GM12878 (cell line): ENCODE data around the gene FAM156A. TPM values are rescaled to one million over a fixed set of nuclear protein-coding genes. Genes with fewer than 3 reads are reported as not detected.

Experiments
- ATF7 ChIP-seq: fragments of 450-650 bp; IDR thresholded peaks from 2 replicates; pipeline ENCODE4 v1.6.1; 2016; ENCODE audit warnings: low read depth, mild to moderate bottlenecking
- CHD1 ChIP-seq: IDR thresholded peaks from 2 replicates; pipeline ENCODE4 v1.6.1; 2012; ENCODE audit warnings: low read depth, low read length, improper control_type of control experiment
- E4F1 ChIP-seq: fragments of 450-650 bp; IDR thresholded peaks from 2 replicates; pipeline ENCODE4 v1.6.1; 2018; ENCODE audit warnings: borderline replicate concordance, mild to moderate bottlenecking; ENCODE audit not compliant: partially characterized antibody
- MAX ChIP-seq: IDR thresholded peaks from 2 replicates; pipeline ENCODE4 v1.6.1; 2012; ENCODE audit warnings: low read depth, low read length, improper control_type of control experiment
- MEF2A ChIP-seq: IDR thresholded peaks from 2 replicates; pipeline ENCODE4 v1.6.1; 2011; ENCODE audit warnings: low read depth, mild to moderate bottlenecking, low read length, moderate library complexity; ENCODE audit not compliant: insufficient read depth
- MTA2 ChIP-seq: fragments of 450-650 bp; IDR thresholded peaks from 2 replicates; pipeline ENCODE4 v1.6.1; 2016; ENCODE audit warnings: low read depth, mild to moderate bottlenecking, moderate library complexity
- NBN ChIP-seq: fragments of 450-650 bp; IDR thresholded peaks from 2 replicates; pipeline ENCODE4 v1.6.1; 2016
- NFYB ChIP-seq: IDR thresholded peaks from 2 replicates; pipeline ENCODE4 v1.6.1; 2011; ENCODE audit warnings: low read depth, mild to moderate bottlenecking, low read length, improper control_type of control experiment, moderate library complexity; ENCODE audit not compliant: insufficient read depth
- NR2F1 ChIP-seq: fragments of 450-650 bp; conservative IDR thresholded peaks from 2 replicates; pipeline ENCODE4 v1.6.1; 2017; ENCODE audit warnings: mild to moderate bottlenecking
- PAX8 ChIP-seq: fragments of 450-650 bp; IDR thresholded peaks from 2 replicates; pipeline ENCODE4 v1.6.1; 2017; ENCODE audit warnings: mild to moderate bottlenecking, moderate library complexity
- RFX5 ChIP-seq: IDR thresholded peaks from 2 replicates; pipeline ENCODE4 v1.6.1; 2011; ENCODE audit warnings: low read depth, low read length, improper control_type of control experiment
- SIX5 ChIP-seq: IDR thresholded peaks from 2 replicates; pipeline ENCODE4 v1.6.1; 2011; ENCODE audit warnings: mild to moderate bottlenecking, low read depth, low read length, moderate library complexity; ENCODE audit not compliant: severe bottlenecking
- SKIL ChIP-seq: fragments of 450-650 bp; IDR thresholded peaks from 2 replicates; pipeline ENCODE4 v1.6.1; 2017; ENCODE audit warnings: mild to moderate bottlenecking, low read depth, inconsistent platforms; ENCODE audit not compliant: poor library complexity, severe bottlenecking
- SP1 ChIP-seq: IDR thresholded peaks from one replicate; pipeline ENCODE4 v1.6.1; 2011; ENCODE audit warnings: low read depth, low read length
- SREBF1 ChIP-seq: IDR thresholded peaks from 2 replicates; pipeline ENCODE4 v1.6.1; 2012; ENCODE audit warnings: mild to moderate bottlenecking, low read length
- STAT1 ChIP-seq: fragments of 450-650 bp; conservative IDR thresholded peaks from 2 replicates; pipeline ENCODE4 v1.6.1; 2014; ENCODE audit warnings: antibody characterized with exemption, mild to moderate bottlenecking
- TCF3 ChIP-seq: IDR thresholded peaks from 2 replicates; pipeline ENCODE4 v1.6.1; 2012; ENCODE audit warnings: low read depth, mild to moderate bottlenecking, low read length, borderline replicate concordance; ENCODE audit not compliant: insufficient read depth
- WRNIP1 ChIP-seq: IDR thresholded peaks from 2 replicates; pipeline ENCODE4 v1.6.1; 2011; ENCODE audit warnings: low read depth, low read length, improper control_type of control experiment, borderline replicate concordance
- YBX1 ChIP-seq: fragments of 450-650 bp; IDR thresholded peaks from 2 replicates; pipeline ENCODE4 v1.6.1; 2016; ENCODE audit warnings: antibody characterized with exemption
- YY1 ChIP-seq: IDR thresholded peaks from 2 replicates; pipeline ENCODE4 v1.6.1; 2011; ENCODE audit warnings: low read depth, mild to moderate bottlenecking, low read length
- ZBED1 ChIP-seq: IDR thresholded peaks from 2 replicates; pipeline ENCODE4 v1.6.1; 2016; ENCODE audit warnings: borderline replicate concordance
- ZBTB40 ChIP-seq: fragments of 450-650 bp; IDR thresholded peaks from 2 replicates; pipeline ENCODE4 v1.6.1; 2016; ENCODE audit warnings: mild to moderate bottlenecking, moderate library complexity, borderline replicate concordance
- polyA plus RNA-seq, 11 experiments: library from polyadenylated mRNA; depleted of rRNA in 4 of 11; unstranded in 6 of 11; stranded (reverse) in 5 of 11; fragments of >200 nt; fragmentation: Nextera tagmentation in 4 of 11; fragmentation: Illumina TruSeq in 1 of 11; extraction: Ambion mirVana in 4 of 11; extraction: Trizol in 1 of 11; gene quantifications; 1 replicate in 1 of 11; 2 replicates in 10 of 11; pipeline versions ENCODE4 v1.2.1 to v1.2.3, GENCODE V29; 2011 to 2016; ENCODE audit warnings: inconsistent platforms in 2 of 11, missing spikeins in 2 of 11, low read depth in 1 of 11
- total RNA-seq, 4 experiments: library from RNA; depleted of rRNA in 3 of 4; stranded (reverse); fragments of >200 nt in 3 of 4; fragmentation: Illumina TruSeq in 1 of 4; extraction: Trizol in 1 of 4; gene quantifications; 2 replicates each; pipeline versions ENCODE4 v1.2.1 to v1.2.3, GENCODE V29; 2013 to 2021

Gene FAM156A
- total and polyA plus RNA-seq, 10 of the 15 experiments (the other 5 are each of a cell fraction or from before 2014, with no cell fraction given), result 2.9 to 25.2 (median 16.3) TPM

GRCh38 chrX:52995135-52995986 lies 37.0 kb upstream of the FAM156A start (continued):
- TF ChIP-seq MTA2, result peak; percentile 88
- no peak for TF ChIP-seq TCF3
- TF ChIP-seq STAT1, result no peak
- TF ChIP-seq NR2F1, result no peak
- TF ChIP-seq NFYB, result peak; percentile 72; the same call in 1 of the 2 replicates
- TF ChIP-seq RFX5, result no peak
- TF ChIP-seq SREBF1, result peak; percentile 94
- TF ChIP-seq SKIL, result peak; percentile 88
- peak; percentile 61 for TF ChIP-seq E4F1
- peak; percentile 99 for TF ChIP-seq ATF7
- peak; percentile 96 for TF ChIP-seq ZBTB40
- TF ChIP-seq SIX5, result peak; percentile 27
- 0 out of 2 replicates have a peak, but pooled peaks have one; percentile 30 for TF ChIP-seq YY1
- no peak for TF ChIP-seq YBX1
- peak; percentile 62 for TF ChIP-seq SP1
- no peak for TF ChIP-seq PAX8
- TF ChIP-seq ZBED1, result no peak
- TF ChIP-seq WRNIP1, result no peak; the same call in 1 of the 2 replicates
- TF ChIP-seq MAX, result peak; percentile 23; the same call in 1 of the 2 replicates
- TF ChIP-seq NBN, result 0 out of 2 replicates have a peak, but pooled peaks have one; percentile 74
- TF ChIP-seq MEF2A, result no peak
- peak; percentile 97 for TF ChIP-seq CHD1
